Amygdala (tissue), 56 donors: Measurements from ENCODE around the gene PER2.

Source experiments
- DNase-seq, 56 donors: peaks; one replicate each; lab custom pipeline; 2025; lab: John Stamatoyannopoulos, UW

Gene PER2

GRCh38 chr2:238236571-238236970, 51.8 kb downstream of the PER2 start:
- no peak for DNase-seq

DNA sequence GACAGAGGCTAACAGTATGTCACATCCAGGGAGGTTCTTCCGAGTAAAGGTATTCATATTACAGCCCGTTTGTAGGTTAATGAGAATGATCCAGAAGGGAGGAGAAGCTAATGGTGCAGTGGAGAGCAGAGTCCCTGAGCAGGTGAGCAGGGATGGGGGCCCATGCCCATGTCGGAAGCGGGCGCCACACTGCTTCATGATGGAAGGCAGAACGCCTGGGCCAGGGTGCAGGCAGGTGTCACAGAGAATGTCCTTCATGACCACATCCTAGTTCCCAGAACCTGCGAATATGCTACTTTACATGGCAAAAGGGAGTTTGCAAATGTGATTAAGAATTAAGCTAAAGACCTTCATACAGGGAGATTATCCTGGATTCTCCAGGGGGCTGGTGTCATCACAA, 52.6 kb downstream of the PER2 start:
- DNase-seq = no peak

DNA sequence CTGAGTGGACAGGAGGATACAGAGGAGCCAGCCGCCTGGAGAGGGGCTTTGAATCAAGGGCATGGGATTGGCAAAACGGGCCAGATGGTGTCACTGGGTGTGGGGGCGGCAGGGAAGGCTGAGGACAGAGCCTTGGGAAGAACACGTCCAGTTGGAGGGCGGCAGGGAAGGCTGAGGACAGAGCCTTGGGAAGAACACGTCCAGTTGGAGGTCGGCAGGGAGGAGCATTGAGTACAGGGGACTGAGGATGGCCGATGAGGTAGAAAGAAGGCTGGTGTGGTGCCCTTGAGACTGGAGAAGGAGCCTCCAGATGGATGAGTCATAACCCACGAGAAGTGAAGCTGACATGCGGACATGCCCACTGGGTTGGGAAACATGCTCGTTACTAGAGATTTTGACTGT, 53.1 kb downstream of the PER2 start:
- DNase-seq = no peak

DNA sequence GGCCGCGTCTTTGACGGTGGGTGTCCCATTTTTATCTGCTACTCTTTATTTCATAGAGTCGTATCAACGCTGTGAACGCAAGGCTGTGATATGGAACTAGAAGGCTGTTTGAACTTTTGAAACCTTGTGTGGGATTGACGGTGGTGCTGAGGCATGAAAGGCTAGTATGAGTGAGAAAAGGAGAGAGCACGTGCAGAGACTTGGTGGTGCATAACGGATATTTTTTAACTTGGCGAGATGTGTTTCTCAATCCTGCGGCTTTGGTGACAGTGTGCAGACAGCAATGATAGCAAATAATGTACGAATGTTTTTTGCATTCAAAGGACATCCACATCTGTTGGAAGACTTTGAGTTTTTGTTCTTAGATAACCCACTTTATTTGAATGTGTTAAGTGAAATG, 54.8 kb downstream of the PER2 start:
- DNase-seq = no peak

DNA sequence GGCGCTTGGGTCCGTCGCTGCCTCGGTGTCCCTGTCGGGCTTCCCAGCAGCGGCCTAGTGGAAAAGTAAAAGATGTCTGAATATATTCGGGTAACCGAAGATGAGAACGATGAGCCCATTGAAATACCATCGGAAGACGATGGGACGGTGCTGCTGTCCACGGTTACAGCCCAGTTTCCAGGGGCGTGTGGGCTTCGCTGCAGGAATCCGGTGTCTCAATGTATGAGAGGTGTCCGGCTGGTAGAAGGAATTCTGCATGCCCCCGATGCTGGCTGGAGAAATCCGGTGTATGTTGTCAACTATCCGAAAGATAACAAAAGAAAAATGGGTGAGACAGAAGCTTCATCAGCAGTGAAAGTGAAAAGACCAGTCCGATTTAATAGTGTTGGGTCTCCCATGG, 56.6 kb downstream of the PER2 start:
- DNase-seq = no peak

- peak in 43 of 56 donors; percentile 14 to 85 (median 59) for DNase-seq
These were observed 57.1 kb downstream of the PER2 start for GRCh38 chr2:238231251-238231793.

GRCh38 chr2:238230699-238231098, 57.7 kb downstream of the PER2 start:
- DNase-seq = no peak

DNA sequence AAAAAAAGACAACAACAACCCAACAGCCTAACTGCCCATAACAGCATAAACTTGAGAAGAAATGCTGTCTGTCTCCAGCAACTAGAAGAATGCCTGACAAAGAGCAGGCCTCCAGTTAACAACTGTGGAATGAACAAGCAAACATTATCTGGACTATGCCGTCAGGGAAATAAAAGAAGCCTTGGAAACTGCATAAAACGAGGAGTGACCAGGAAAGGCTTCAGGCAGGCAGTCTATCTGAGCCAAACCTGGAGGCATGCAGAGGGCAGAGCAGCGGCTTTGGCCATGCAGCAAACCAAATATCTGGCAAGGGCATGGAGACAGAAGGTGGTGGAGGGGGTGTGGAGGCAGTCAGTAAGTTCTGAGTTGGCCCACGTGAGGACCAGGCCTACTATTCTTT, 59.7 kb downstream of the PER2 start:
- DNase-seq = no peak

DNA sequence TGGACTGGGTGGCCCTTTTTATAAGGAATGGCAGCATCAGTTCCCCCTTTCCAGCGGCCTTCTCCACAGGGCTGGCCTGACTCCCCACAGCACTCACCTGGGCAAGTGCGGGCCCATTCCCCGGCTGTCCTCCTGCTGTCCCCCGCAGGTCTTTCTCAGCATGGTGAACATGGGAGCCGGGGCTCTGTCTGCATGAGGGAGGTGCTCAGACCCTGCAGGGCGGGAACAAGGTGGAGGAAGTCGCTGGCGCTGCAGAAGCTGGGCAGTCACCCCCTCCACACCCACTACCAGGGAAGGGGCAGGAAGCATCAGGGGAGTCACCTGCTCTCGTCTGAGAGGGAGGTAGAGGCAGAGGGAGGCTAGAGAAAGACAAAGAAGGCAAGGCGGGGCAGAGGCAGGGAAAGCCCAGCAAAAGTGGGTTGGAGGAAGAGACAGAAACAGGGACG, 60.8 kb downstream of the PER2 start:
- DNase-seq = no peak

DNA sequence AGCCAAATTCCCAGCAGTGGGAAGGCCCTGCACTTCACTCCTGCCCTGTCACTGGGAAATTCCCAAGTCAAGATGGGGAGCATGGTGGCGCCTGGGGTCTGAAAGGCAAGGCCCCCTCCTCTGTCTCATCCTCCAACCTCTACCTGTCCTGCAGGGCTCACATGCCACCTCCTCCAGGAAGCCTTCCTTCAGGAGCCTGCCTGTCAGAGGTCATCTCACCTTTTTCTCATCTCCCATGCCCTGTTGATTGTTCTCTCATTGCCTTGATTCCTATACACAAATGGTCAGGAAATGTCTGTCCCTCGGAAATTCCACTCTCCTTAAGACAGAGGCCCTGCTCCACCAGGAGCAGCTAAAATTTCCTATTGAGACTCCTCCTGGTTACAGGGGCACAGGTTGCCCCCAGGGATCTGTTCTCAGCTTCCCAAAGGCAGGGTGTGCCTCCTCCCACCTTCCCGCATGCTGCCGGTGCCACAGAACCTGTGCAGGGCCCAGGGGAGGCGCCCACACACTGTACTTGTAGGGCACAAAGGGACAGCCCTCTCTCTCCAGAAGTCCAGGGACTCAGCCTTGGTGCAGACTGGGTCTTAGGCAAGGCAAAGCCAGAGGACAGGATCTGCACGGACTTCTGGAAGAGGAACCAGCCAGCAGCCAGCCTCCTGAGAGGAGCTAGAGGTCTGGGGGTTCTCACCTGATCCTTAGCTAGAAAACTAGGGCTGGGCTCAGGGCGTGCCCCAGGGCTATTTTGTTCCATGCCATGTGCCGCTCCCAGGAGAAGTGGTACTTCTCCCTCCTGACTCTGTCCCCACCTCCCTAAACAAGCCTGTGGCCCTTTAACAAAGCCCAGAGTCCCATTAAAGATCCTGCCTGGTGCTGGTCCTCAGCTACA, 61.5 kb downstream of the PER2 start:
- DNase-seq = no peak

DNA sequence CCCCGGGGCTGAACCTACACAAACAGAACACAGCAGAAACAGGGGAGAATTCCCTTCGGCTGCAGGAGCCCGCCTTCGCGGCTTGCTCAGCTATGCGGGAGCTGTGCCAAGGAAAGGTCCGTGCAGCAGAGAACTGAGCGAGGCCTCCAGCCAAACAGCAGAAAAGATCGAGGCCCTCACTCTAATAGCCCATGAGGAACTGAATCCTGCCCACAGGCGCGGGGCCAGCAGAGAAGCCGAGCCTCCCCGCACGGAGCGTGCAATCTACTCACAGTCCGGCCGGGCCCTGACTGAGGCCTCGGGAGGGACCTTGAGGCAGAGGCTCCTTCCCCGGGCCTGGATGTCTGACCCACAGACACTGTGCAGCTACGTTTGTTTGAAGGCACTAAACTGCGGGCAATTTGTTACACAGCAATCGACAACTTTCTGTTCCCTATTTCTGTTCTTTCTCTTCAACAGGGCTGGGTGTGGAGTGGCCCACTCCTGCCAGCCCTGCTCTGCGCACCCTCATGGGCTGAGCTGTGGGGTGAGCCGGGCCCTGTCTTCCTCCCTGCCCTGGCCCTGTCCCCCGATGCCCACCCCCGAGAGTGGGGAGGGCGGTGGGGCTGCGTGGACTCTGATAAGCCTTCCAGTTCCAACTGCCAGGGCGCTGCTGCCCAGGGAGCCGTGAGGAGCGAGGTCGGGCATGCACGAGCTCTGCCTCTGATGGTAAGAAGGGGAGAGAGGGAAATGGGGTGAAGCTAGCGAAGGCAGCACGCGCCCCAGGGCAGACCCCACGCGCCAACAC, 62.3 kb downstream of the PER2 start:
- DNase-seq = peak in 6 of 56 donors; percentile 21 to 38 (median 26)

DNA sequence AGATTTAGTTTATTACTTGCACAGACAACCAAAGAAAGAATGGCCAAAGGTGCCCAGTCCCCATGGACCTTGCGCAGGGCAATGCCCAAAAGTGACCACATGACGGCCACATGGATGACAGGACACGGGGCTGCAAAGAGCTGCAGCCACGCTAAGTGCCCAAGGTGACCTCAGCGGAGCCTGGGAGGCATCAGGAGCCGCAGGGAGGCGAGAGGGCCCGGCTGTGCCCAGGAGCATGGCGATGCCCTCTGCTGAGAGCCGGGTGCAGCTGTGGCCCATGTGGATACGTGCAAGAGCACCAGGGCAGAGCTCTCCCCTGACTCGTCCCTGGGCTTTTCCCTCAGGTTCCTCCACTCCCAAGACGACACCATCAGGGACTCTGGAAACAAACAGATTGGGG, 63.3 kb downstream of the PER2 start:
- DNase-seq = no peak

- no peak for DNase-seq
These were observed 63.9 kb downstream of the PER2 start for GRCh38 chr2:238224356-238225035.

GRCh38 chr2:238220892-238221521, 67.4 kb downstream of the PER2 start:
- DNase-seq = peak in 42 of 56 donors; percentile 34 to 84 (median 62)

DNA sequence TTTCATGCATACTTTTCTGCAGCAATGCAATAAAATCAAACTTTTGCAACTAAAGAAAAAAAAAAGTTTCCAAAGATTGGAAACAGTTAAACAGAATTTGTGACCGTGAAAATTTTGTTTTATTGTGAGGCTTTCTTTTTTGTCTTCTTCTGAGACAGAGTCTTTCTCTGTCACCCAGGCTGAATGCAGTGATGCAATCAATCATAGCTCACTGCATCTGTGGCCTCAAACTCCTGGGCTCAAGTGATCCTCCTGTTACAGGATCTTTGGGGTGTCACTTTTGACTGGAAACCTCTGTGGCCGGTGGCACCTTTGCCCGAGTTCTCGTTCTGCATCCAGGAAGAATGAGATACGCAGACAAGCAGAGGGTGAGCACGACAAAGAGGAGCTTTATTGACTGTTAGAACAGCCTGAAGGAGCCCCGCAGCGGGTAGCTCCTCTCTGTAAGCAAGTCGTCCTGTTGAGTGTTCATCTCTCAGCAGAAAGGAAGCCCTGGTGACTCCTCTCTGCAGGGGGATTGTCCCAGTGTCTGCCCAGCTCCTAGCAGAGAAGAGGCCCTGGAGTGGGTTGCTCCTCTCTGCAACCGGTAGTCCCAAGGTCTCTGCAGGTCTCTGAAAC, 68.0 kb downstream of the PER2 start:
- DNase-seq = peak in 9 of 56 donors; percentile 45 to 76 (median 64)

GRCh38 chr2:238216651-238217184, 71.7 kb downstream of the PER2 start:
- peak in 54 of 56 donors; percentile 29 to 96 (median 81) for DNase-seq

DNA sequence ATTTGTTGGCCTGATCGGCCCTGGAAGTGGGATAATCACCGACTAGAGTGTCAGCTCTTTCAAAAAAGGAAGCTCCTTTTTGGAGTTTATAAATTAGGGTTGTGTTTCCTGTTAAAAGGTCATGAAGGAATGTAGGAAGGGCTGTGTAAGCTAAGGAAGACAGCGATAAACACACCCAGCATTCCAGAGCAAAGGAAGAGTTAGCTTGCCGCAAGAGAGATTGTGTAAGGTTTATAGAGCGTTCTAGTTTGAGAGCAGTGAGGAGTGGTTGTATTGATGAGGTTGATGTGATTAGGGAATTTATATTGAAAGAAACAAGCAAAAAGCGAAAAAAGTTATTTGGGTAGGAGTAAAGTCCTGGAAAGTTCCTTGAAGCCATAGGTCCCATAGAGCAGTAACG, 81.4 kb downstream of the PER2 start:
- DNase-seq = no peak

- peak in 1 of 56 donors; percentile 62 for DNase-seq
These were observed 84.3 kb downstream of the PER2 start for GRCh38 chr2:238203973-238204683.
